Dermis microvascular lymphatic vessel endothelial cell (primary cell): Measurements from ENCODE around the gene ZBTB1. TPM values are rescaled to one million over a fixed set of nuclear protein-coding genes. Genes with fewer than 3 reads are reported as not detected.
"Not testable (repeated sequence)": the region's sequence is repeated elsewhere in the genome, so short reads cannot be mapped to it uniquely, and the experiment has no call there.

Experiments used
- DNase-seq, 2 donors: peaks; one replicate each; pipeline versions ENCODE4 v3.0.0 to v3.0.0-alpha.2; 2010; ENCODE audit warnings: low read depth in 2 of 2
- total RNA-seq: library from RNA; depleted of rRNA; stranded (reverse); fragments of >200 nt; gene quantifications from 2 replicates; pipeline ENCODE4 v1.2.1, GENCODE V29; 2014

ZBTB1 gene
- total RNA-seq, 1 donor from 2014 or later = 33.4 TPM

- DNase-seq = peak in 1 of 2 donors; percentile 81
Observed at GRCh38 chr14:64566651-64567122, 62.1 kb downstream of the ZBTB1 start.

GRCh38 chr14:64569138-64569631, 64.6 kb downstream of the ZBTB1 start:
- DNase-seq = peak; percentile 80 to 86

- not testable (repeated sequence) for DNase-seq
Observed at GRCh38 chr14:64569646-64570045, 65.1 kb downstream of the ZBTB1 start.

GRCh38 chr14:64572386-64573104, 68.0 kb downstream of the ZBTB1 start:
- no peak for DNase-seq

GRCh38 chr14:64573109-64573508, 68.5 kb downstream of the ZBTB1 start:
- no peak for DNase-seq

Other genes with a start within 250 kb of the ZBTB1 start
- gene ESR2, start 210.4 kb upstream of the ZBTB1 start, total RNA-seq = under 0.01 and 0.39 TPM in 2 replicates
- gene MTHFD1, start 116.4 kb upstream of the ZBTB1 start, total RNA-seq = 36.0 and 48.3 TPM in 2 replicates
- gene AKAP5, start 39.3 kb upstream of the ZBTB1 start, total RNA-seq = 0.13 TPM in 2 replicates
- gene ZBTB25, start 932 bp upstream of the ZBTB1 start, total RNA-seq = 3.0 and 3.1 TPM in 2 replicates
- 3.3 and 6.3 TPM in 2 replicates for gene HSPA2, start 36.0 kb downstream of the ZBTB1 start, total RNA-seq
- gene PPP1R36, start 45.2 kb downstream of the ZBTB1 start, total RNA-seq = 0.38 and 0.39 TPM in 2 replicates
- 5.4 and 11.0 TPM in 2 replicates for gene PLEKHG3, start 199.7 kb downstream of the ZBTB1 start, total RNA-seq